Loucy (cell line): Measurements from ENCODE around the gene UBTD2.

Source experiments
- CTCF ChIP-seq: fragments of 200-600 bp; sonication (generic); conservative IDR thresholded peaks from 2 replicates; pipeline ENCODE4 v1.5.1; 2014; ENCODE audit warnings: mild to moderate bottlenecking, antibody characterized with exemption, low read length
- EZH2phosphoT487 ChIP-seq: fragments of 200-600 bp; IDR thresholded peaks from 2 replicates; pipeline ENCODE4 v1.6.1; 2018; ENCODE audit warnings: antibody characterized with exemption, mild to moderate bottlenecking, moderate library complexity, borderline replicate concordance

- TF ChIP-seq CTCF (no peak), EZH2phosphoT487 (no peak)
Observed at GRCh38 chr5:172311605-172312004, 28.0 kb upstream of the UBTD2 start.
